ENCODE data around the gene ATG7.

GRCh38 chr3:11553436-11554235 is 281.4 kb downstream of the ATG7 start:
- no peak for TF ChIP-seq CTCF (IDR thresholded peaks at IDR 0.05; ENCODE audit: borderline replicate concordance, extremely low read depth, low read length, poor library complexity, severe bottlenecking)
- TF ChIP-seq EZH2 (IDR thresholded peaks at IDR 0.05; ENCODE audit: borderline replicate concordance, low read depth, low read length, severe bottlenecking): no peak
